GM12872 (cell line): ENCODE measurements around the gene SBSN.

Experiments used
- TF ChIP-seq, protein P1 (sequence below): IDR thresholded peaks from 3 replicates; pipeline ENCODE4 v1.5.1; 2011; ENCODE audit warnings: low read depth, mild to moderate bottlenecking, low read length, moderate library complexity; ENCODE audit not compliant: insufficient read depth

Gene SBSN

DNA sequence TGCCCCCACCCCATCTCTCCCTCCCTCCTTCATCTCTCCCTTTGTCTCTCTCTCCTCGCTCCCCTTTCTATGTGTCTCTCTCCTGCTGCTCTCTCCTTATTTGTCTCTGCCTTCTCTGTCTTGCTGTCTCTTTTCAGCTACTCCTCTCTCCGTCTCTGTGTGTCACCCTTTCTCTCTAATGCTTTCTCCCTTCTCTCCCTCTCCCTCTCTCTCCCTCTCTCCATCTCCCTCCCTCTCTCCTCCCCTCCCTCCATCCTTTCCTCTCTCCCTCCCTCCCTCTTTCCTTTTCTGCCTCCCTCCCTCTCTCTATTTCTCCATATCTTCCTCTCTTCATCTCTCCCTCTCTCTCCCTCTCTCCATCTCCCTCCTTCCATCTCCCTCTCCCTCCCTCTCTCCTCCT is 34.7 kb upstream of the SBSN start:
- TF ChIP-seq, protein P1, sequence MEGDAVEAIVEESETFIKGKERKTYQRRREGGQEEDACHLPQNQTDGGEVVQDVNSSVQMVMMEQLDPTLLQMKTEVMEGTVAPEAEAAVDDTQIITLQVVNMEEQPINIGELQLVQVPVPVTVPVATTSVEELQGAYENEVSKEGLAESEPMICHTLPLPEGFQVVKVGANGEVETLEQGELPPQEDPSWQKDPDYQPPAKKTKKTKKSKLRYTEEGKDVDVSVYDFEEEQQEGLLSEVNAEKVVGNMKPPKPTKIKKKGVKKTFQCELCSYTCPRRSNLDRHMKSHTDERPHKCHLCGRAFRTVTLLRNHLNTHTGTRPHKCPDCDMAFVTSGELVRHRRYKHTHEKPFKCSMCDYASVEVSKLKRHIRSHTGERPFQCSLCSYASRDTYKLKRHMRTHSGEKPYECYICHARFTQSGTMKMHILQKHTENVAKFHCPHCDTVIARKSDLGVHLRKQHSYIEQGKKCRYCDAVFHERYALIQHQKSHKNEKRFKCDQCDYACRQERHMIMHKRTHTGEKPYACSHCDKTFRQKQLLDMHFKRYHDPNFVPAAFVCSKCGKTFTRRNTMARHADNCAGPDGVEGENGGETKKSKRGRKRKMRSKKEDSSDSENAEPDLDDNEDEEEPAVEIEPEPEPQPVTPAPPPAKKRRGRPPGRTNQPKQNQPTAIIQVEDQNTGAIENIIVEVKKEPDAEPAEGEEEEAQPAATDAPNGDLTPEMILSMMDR: no peak

DNA sequence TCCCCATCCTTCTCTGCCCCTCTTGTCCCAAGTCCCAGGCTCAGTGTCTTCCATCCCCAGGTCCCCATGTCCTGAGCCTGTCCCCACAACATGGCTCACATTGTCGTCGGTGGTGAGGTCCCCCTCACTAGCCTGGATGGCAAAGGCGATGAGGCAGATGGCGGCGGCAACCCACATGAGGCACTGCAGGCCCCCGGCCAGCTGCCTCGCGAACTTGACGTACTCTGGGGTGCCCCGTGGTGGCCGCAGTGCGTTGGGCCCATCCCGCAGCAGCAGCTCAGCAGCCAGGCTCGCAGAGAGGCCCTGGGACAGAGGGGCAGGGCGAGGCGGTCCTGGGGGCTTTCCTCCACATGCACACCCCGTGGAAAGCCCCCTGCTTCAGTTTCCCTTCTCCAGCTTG is 34.2 kb upstream of the SBSN start:
- TF ChIP-seq, protein P1: no peak

DNA sequence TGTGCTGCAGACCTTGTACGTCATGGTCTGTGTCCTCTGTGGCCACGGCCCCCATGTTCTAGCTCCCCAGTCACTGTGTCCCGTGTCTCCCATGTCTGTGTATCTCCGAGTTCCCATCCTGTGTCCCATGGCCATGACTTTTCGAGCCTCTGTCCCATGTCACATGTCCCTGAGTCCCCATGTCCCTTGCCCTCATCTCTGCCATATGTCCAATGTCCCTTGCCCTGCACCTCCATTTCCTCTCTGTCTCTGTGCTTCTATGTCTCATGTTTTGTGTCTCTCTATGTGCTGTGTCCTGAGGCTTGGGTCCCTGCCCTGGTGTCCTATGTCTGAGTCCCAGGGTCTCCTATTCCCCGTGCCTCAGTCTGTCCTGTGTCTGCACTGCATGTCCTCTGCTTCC is 33.3 kb upstream of the SBSN start:
- TF ChIP-seq, protein P1: no peak

DNA sequence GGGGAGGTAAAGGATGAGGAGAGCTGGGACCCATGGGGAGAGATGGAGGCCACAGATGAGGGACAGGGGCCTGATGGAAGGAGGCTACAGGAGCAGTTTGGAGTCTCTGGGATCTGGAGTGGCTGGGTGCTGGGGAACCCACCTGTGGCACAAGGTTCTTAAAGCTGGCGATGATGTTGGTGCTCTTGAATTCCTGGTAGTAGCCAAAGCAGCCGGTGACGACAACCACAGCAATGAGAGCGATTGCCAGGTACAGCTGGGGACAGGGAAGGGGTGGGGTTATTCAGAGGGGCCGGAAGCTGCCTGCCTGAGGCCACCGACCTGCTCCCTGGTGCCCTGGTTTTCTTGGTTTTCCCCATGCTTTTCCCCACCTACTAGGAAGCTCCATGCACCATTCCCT is 32.6 kb upstream of the SBSN start:
- TF ChIP-seq, protein P1: no peak

DNA sequence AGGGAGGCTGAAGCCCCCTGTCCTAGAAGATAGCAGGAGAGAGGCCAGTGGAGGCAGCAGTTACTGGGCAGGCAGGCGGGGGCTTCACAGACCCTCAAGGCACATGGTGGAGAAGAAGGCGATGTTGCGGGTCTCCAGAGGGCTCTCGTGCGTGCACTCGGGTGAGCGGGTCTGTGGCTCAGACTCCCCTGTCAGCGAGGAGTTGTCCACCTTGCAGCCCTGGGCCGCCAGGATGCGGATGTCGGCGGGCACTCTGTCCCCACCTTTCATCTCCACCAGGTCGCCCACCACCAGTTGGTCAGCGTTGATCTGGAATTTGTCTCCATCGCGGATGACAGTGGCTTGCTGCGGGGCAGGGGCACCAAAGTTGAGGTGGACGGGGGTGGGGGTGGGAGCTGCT is 32.2 kb upstream of the SBSN start:
- TF ChIP-seq, protein P1: no peak

DNA sequence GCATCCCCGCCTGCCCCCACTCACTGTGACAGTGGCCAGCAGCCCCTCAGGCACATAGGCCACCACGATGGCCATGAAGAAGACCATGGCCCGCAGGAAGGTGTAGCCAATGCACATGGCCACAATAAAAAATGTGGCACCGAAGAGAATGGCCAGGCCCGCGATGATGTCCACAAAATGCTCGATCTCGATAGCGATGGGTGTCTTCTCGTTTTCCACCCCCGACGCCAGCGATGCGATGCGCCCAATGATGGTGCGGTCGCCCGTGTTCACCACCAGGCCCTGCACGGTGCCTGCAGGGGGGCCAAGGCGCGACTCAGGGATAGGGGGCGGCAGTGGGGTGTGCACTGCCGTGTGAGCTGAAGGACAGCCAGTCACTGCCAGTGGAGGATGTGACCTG is 31.7 kb upstream of the SBSN start:
- TF ChIP-seq, protein P1: no peak

DNA sequence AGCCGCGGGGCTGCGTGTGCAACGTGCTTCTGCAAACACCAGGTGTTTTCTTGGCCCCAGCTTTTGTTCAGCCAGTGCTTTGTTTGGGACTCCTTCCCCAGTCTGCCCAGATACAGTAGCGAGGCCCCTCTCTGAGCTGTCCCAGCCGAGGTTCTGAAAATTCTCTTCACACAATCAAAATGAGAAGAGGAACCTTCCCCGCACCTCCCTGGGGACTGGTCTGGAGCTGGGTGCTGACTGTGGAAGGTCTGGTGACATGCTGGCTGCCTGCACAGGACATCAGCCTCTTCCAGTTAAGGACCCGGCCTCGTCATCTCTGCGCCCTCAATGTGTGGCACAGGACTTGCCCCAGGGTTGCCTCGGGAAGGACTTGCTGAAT is 31.2 kb upstream of the SBSN start:
- TF ChIP-seq, protein P1: no peak
